HG03565 (cell line): ENCODE results near the gene THSD7A.

Source experiments
- ATAC-seq: cut with Tn5 transposase; IDR thresholded peaks from one replicate; pipeline ENCODE4 v1.9.1; 2021; ENCODE audit warnings: mild to moderate bottlenecking, moderate library complexity; ENCODE audit not compliant: unreplicated experiment

THSD7A gene

GRCh38 chr7:11751807-11752389 lies 80.1 kb downstream of the THSD7A start:
- no peak for ATAC-seq

- ATAC-seq: no peak
These were observed 80.7 kb downstream of the THSD7A start for GRCh38 chr7:11751315-11751714.

- ATAC-seq: no peak
These were observed 81.8 kb downstream of the THSD7A start for GRCh38 chr7:11750191-11750590.

- no peak for ATAC-seq
These were observed 82.4 kb downstream of the THSD7A start for GRCh38 chr7:11749629-11750028.

DNA sequence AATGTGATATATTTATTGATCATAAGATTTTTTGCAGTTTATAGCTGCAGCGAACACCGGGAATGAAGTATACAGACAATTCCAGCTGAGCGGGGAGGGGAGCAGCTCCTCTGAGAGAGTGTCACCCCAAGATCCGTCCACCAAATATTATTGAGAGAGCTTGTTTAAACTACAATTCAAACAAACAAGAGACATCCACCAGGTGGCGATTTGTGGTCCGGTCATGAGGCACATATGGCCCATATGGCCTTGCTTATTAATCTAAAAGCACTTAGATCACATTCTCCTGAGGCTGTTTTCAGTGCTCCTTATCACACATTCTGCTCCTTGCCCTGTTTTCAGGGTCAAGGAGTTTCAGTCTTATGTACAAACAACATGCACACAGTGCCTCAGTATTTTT lies 83.1 kb downstream of the THSD7A start:
- ATAC-seq: no peak

DNA sequence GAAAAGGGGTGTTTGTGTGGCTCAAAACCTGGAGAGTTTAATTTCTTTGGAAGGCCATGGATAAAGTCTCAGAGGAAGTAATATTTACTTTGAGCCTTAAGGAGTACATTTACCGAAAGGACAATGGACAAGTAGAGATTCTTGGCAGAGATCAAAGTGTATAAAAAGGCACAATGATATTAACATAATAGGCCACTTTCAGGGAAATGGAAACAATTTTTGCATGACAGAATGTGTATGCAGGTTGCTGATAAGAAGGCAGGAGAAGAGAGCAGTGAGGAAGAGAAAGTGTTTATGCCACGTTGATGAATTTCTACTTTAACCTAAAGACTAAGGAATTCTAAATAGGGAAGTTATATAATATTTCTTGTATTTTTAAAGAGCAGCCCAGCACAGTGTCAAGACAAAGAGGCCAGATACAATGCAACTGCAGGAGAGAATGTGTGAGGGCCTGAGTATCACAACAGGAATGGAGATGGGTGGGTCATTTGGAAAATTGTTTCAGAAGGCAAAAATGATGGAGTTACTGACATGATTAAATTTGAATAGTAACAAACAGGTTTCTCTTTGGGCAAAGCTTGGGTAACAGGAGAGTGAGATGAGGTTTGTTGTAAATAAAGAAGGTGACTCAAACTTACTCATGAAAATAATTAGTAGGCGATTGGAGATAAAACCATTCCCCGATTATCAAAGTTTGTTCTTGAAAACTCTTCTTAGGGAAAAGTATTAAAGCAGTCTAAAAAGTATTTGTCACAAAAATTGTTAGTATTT lies 84.1 kb downstream of the THSD7A start:
- no peak for ATAC-seq

DNA sequence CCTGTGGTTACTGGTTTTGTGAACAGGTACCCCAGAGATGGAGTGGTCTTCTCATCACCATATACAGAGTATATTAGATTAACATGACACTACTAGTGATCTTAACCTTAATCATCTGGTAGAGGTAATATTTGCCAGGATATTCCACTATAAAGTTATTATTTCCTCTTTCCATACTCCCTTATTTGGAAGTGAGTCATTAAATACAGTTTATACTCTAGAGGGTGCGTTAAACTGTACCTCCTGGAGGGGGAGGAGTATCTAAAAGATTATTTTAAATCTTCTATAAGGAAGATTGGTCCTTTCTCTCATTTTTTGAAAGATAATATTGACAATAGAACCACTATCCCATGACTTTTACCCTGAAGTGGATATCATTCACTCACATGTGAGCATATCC lies 85.4 kb downstream of the THSD7A start:
- no peak for ATAC-seq

- ATAC-seq: no peak
These were observed 88.5 kb downstream of the THSD7A start for GRCh38 chr7:11743548-11743947.

GRCh38 chr7:11743016-11743415 lies 89.0 kb downstream of the THSD7A start:
- ATAC-seq: no peak

- ATAC-seq: no peak
These were observed 89.5 kb downstream of the THSD7A start for GRCh38 chr7:11742496-11742895.

GRCh38 chr7:11737723-11738122 lies 94.3 kb downstream of the THSD7A start:
- ATAC-seq: no peak

DNA sequence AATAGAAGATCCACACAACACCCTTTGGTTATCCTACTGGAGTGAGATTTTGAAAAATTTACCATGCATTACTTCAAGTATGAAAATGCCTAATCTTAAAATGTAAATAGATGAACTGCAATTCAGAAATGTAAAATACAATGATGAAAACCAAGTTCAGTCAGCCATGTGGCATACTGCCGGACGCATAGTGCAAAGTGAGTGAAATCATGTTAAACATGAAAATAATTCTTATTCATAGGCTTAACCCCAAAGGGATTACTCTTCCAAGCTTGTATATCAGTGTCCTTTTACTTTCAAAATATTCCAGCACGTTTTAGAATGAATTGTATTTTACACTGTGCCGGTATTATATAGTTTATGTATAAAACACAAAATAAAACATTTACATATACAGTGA lies 99.8 kb downstream of the THSD7A start:
- no peak for ATAC-seq

DNA sequence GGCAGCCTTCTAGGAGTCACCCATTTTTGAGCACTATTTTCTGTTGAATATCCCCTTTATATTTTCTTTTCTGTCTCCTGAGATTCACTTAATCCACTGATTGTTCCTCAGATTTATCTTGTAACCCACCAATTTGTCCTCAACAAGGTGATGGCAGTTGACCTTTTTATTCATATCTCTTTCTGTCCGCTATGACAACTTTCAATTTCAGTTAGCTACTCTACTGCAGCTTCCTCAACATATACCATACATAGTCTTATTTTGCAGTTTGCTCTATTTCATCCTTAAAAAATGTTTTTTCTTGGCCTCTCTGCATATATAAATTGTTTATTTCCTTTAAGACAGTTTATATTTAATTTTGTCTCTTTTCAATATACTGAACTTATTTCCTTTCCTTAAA lies 101.3 kb downstream of the THSD7A start:
- no peak for ATAC-seq

DNA sequence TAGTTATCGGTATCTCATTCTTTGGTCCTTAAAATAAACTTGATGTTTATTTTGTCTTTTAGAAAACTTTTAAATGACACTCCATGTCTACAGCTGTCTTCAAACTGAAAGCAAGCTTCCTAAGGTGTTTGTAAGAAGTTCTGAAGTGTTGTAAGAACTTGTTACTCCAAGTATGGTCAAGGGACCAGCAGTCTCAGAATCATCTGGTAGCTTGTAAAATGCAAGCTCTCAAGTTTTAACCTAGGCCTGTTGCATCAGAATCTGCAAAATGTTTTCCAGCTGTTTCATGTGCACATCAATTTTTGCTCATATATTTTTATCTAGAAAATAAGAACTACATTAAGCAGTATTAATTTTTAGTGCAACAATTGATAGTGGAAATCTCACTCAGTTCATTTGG lies 104.1 kb downstream of the THSD7A start:
- no peak for ATAC-seq

- ATAC-seq: no peak
These were observed 105.2 kb downstream of the THSD7A start for GRCh38 chr7:11726794-11727155.

DNA sequence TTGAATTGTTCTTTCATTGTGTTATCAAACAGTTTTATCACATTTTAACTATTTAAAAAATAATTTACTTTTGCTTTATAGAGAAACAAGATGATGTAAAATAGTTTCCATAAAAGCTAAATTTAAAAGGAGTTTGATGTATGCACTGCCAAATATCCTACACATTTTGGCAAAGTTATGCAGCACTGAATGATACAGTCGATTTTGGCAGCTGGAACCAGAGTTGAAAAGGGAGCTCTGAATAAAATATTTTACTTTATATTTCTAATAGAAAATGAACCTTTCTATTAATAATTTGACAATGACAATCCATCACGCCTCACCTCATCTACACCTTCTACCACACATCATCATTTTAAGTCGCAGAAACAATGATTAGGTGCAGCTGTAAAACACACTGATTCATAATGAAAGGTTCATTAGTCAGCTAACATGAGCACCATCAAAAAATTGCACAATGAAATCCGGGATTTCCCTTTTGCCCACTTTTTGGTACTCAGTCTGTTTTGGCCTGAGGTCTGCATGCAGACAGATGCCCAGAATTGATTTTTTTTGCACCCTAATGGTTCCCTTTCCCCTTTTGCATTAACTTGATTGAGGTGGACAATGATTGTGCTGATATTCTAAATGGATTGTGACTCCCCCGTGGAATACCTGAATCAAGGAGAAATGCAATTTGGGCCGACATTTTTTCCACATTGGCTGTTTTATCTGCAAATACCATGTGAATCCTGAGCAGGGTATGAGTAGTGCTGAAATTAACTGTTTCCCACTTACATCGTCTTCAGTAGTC lies 105.8 kb downstream of the THSD7A start:
- no peak for ATAC-seq

GRCh38 chr7:11716185-11716584 lies 115.8 kb downstream of the THSD7A start:
- no peak for ATAC-seq

DNA sequence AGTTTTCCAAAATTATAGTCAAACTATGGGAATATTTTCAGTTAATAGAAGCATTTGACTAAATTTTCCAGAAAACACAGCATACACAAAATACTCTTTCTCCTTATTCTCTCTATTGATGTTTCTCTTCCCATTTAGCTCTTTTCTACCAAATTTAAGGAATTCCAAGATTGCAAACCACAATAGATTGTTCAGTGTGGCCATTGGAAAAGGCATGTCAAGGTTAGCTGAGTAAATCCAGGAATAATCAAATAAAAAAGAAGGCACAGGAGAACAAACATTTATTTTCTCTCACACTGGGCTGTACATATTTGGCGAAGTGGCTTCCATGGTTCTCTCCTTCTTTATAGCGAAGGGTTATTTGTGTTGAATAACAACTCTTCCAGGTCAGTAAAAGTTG lies 117.3 kb downstream of the THSD7A start:
- no peak for ATAC-seq

DNA sequence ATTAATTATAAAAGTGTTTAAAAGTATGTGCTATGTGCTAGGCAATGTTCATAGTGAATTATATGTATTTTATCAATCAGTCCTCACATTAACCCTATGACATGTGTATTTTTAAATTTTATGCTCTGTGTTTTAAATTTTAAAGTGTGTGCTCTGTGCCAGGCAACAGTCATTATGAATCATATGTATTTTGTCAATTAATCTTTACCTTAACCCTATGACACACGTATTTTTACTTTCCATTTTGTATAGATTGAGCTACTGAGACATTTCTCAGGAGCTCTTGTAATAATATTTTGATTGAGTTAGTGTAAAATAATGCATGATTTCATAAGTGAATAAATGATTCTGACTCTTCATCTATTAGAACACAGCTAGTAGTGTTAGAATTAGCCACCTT lies 117.8 kb downstream of the THSD7A start:
- ATAC-seq: no peak

GRCh38 chr7:11713352-11713751 lies 118.6 kb downstream of the THSD7A start:
- no peak for ATAC-seq

- no peak for ATAC-seq
These were observed 121.6 kb downstream of the THSD7A start for GRCh38 chr7:11710377-11710776.

DNA sequence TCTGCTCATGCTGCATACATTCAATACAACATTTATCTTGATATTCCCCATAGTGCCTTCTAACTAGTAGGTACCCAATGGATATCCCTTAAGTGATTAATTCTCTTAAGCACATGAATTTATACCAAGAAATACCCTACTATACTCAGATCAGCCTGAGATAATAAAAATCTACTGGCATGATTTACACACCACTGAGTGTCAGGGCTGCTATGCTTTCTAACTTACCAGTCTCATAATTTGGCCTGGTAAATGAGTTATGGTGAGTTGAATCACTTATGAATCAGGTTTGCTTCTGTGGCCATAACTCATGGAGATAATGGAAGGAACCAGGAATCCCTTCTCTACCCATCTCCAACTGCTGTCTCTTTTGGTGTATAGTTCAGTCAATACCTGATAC lies 122.8 kb downstream of the THSD7A start:
- no peak for ATAC-seq
